HepG2 (cell line): ENCODE results near the gene PRSS50. TPM values are rescaled to one million over a fixed set of nuclear protein-coding genes. Genes with fewer than 3 reads are reported as not detected.

Source experiments
- ATAC-seq: fragments of 200-7000 bp; cut with Tn5 transposase; 3 replicates; pipeline ENCODE4 v1.9.1; 2020; ENCODE audit warnings: mild to moderate bottlenecking, moderate library complexity
- BruUV-seq: library from RNA; stranded (reverse); fragments of 400-500 nt; replicated peaks from 2 replicates; lab custom pipeline; 2021; lab: Mats Ljungman, UMichigan
- CTCF ChIA-PET: fragments of 300-600 bp; formaldehyde crosslinking; extraction: SDS; loops from one replicate; lab custom pipeline; 2021; ENCODE audit warnings: low total read pairs, inconsistent platforms, low intra/inter-chr PET ratio; lab: Yijun Ruan, JAX
- POLR2A ChIA-PET: fragments of 350-600 bp; sonication (Branson Sonifier 250); formaldehyde crosslinking; loops from one replicate; lab custom pipeline; 2020; ENCODE audit warnings: antibody characterized with exemption, inconsistent platforms; lab: Yijun Ruan, JAX
- DNase-seq: peaks from one replicate; pipeline ENCODE4 v3.0.0-alpha.2; 2015; ENCODE audit warnings: low spot score
- FAIRE-seq: peaks from 3 replicates; lab custom pipeline; 2011; peaks lifted over from hg19 to GRCh38; lab: Jason Lieb, UNC
- H2AFZ ChIP-seq: one replicate; pipeline ENCODE4 v1.6.1; 2011; ENCODE audit warnings: low read length, inconsistent platforms
- H3K27ac ChIP-seq: fragments of 300-600 bp; 3 replicates; pipeline ENCODE4 v1.8.0; 2011; ENCODE audit warnings: mixed run types, mild to moderate bottlenecking, mixed read lengths, low read length, inconsistent platforms; ENCODE audit not compliant: insufficient read depth; ENCODE audit errors: extremely low read length
- H3K27me3 ChIP-seq, 2 experiments: fragments of 200-600 bp in 1 of 2; 2 replicates in 1 of 2; 3 replicates in 1 of 2; pipeline versions ENCODE4 v1.6.0 to v1.8.0; 2011; ENCODE audit warnings: low read length in 2 of 2, mild to moderate bottlenecking in 2 of 2, moderate library complexity in 2 of 2, inconsistent platforms in 1 of 2; ENCODE audit not compliant: insufficient read depth in 2 of 2, control insufficient read depth in 1 of 2
- H3K36me3 ChIP-seq, 2 experiments: fragments of 200-600 bp in 1 of 2; replicated peaks in 1 of 2; 2 replicates in 1 of 2; 3 replicates in 1 of 2; pipeline versions ENCODE4 v1.5.1 to v1.8.0; 2011; ENCODE audit warnings: low read length in 2 of 2, inconsistent platforms in 1 of 2; ENCODE audit not compliant: insufficient read depth in 2 of 2, control insufficient read depth in 1 of 2
- H3K4me1 ChIP-seq: 2 replicates; pipeline ENCODE4 v1.5.1; 2012; ENCODE audit warnings: low read length, inconsistent platforms; ENCODE audit not compliant: insufficient read depth
- H3K4me2 ChIP-seq: 2 replicates; pipeline ENCODE4 v1.6.0; 2011; ENCODE audit warnings: low read depth, low read length, inconsistent platforms
- H3K4me3 ChIP-seq, 3 experiments: fragments of 200-600 bp in 1 of 3; sonication (generic), shearing (Covaris generic) in 1 of 3; replicated peaks in 1 of 3; 2 replicates each; pipeline ENCODE4 v1.5.1; 2011 to 2016; ENCODE audit warnings: low read length in 3 of 3, inconsistent platforms in 2 of 3, low read depth in 2 of 3, mild to moderate bottlenecking in 2 of 3, control low read depth in 1 of 3, mixed read lengths in 1 of 3; ENCODE audit not compliant: insufficient read depth in 1 of 3
- H3K79me2 ChIP-seq: one replicate; pipeline ENCODE4 v1.6.1; 2011; ENCODE audit warnings: low read length, inconsistent platforms; ENCODE audit not compliant: insufficient read depth
- H3K9ac ChIP-seq: 2 replicates; pipeline ENCODE4 v1.6.0; 2011; ENCODE audit warnings: mild to moderate bottlenecking, low read depth, low read length, inconsistent platforms; ENCODE audit not compliant: insufficient read depth
- H3K9me3 ChIP-seq: 2 replicates; pipeline ENCODE4 v1.5.1; 2012; ENCODE audit warnings: mild to moderate bottlenecking, low read length
- H4K20me1 ChIP-seq: 2 replicates; pipeline ENCODE4 v1.6.0; 2011; ENCODE audit warnings: inconsistent platforms, mild to moderate bottlenecking, low read length, moderate library complexity; ENCODE audit not compliant: insufficient read depth
- BHLHE40 ChIP-seq: IDR thresholded peaks from 2 replicates; pipeline ENCODE4 v1.6.1; 2011; ENCODE audit warnings: low read length, improper control_type of control experiment
- GPBP1L1 ChIP-seq: sonication (generic); formaldehyde crosslinking; IDR thresholded peaks from 2 replicates; pipeline ENCODE4 v1.5.0; 2020; ENCODE audit warnings: mild to moderate bottlenecking, missing genetic modification reagents
- HNRNPK ChIP-seq: fragments of 200-400 bp; formaldehyde crosslinking; IDR thresholded peaks from 2 replicates; pipeline ENCODE4 v1.6.1; 2018; ENCODE audit warnings: low read length, low read depth, moderate library complexity, mild to moderate bottlenecking; ENCODE audit not compliant: poor library complexity, severe bottlenecking
- KMT2B ChIP-seq: IDR thresholded peaks from 2 replicates; pipeline ENCODE4 v1.6.1; 2016; ENCODE audit warnings: missing genetic modification reagents, missing compliant biosample characterization
- MNT ChIP-seq: fragments of 450-650 bp; IDR thresholded peaks from 2 replicates; pipeline ENCODE4 v1.6.1; 2016
- PAXIP1 ChIP-seq: sonication (generic); formaldehyde crosslinking; conservative IDR thresholded peaks from 2 replicates; pipeline ENCODE4 v1.4.0; 2020; ENCODE audit warnings: mild to moderate bottlenecking, missing genetic modification reagents, moderate library complexity
- PHF20 ChIP-seq: sonication (generic); formaldehyde crosslinking; IDR thresholded peaks from 2 replicates; pipeline ENCODE4 v1.5.0; 2020; ENCODE audit warnings: mild to moderate bottlenecking, missing genetic modification reagents
- PTBP1 ChIP-seq: fragments of 200-400 bp; formaldehyde crosslinking; IDR thresholded peaks from 2 replicates; pipeline ENCODE4 v1.6.1; 2018; ENCODE audit warnings: low read length, low read depth; ENCODE audit not compliant: poor library complexity, severe bottlenecking
- SMAD3 ChIP-seq: sonication (generic); formaldehyde crosslinking; IDR thresholded peaks from 2 replicates; pipeline ENCODE4 v1.4.0; 2020; ENCODE audit warnings: missing genetic modification reagents
- ZBTB2 ChIP-seq: sonication (generic); formaldehyde crosslinking; IDR thresholded peaks from 2 replicates; pipeline ENCODE4 v1.8.0; 2022; ENCODE audit warnings: low read depth, missing genetic modification reagents
- ZNF557 ChIP-seq: sonication (generic); formaldehyde crosslinking; IDR thresholded peaks from 2 replicates; pipeline ENCODE4 v1.4.0; 2020; ENCODE audit warnings: missing genetic modification reagents
- ZNF678 ChIP-seq: sonication (generic); formaldehyde crosslinking; IDR thresholded peaks from 2 replicates; pipeline ENCODE4 v1.4.0; 2020; ENCODE audit warnings: mild to moderate bottlenecking, missing genetic modification reagents
- WGBS: methylation state at CpG from one replicate; pipeline ENCODE4 v1.1.6; 2017; ENCODE audit warnings: low lambda C conversion rate; 5-methylcytosine and 5-hydroxymethylcytosine counted together
- in situ Hi-C: cut with HindIII; loops from 2 replicates; pipeline ENCODE4 v1.10.0; 2017; ENCODE audit warnings: low pct_unique_long_range_greater_than_20kb; ENCODE audit not compliant: extremely low pct_ligation_motif_present
- intact Hi-C: fragments of 100-400 bp; cut with micrococcal nuclease; formaldehyde crosslinking; loops from one replicate; pipeline ENCODE4 v1.10.0; 2022; ENCODE audit not compliant: unreplicated experiment
- polyA plus RNA-seq, 8 experiments: library from polyadenylated mRNA; depleted of rRNA in 3 of 8; stranded (reverse) in 7 of 8; unstranded in 1 of 8; fragments of >200 nt; fragmentation: Illumina TruSeq in 4 of 8; extraction: Trizol in 4 of 8; gene quantifications; 2 replicates each; pipeline versions ENCODE4 v1.2.1 to v1.2.3, GENCODE V29; 2011 to 2016; ENCODE audit warnings: low read depth in 4 of 8, missing spikeins in 1 of 8, mixed read lengths in 1 of 8; ENCODE audit not compliant: insufficient read depth in 1 of 8
- total RNA-seq, 5 experiments: library from RNA; depleted of rRNA; stranded (reverse); fragments of >200 nt; fragmentation: Illumina TruSeq; extraction: Trizol; gene quantifications; 2 replicates each; pipeline ENCODE4 v1.2.3, GENCODE V29; 2016; ENCODE audit warnings: low read depth in 1 of 5

The PRSS50 gene
- total and polyA plus RNA-seq, 2 of the 13 experiments (the other 11 are each of a cell fraction or from before 2014, with no cell fraction given), result not detected

- H3K79me2 ChIP-seq, result no peaks in the 10 kb centered on the region
- TF ChIP-seq HNRNPK, result no peak
- no peak for TF ChIP-seq ZBTB2
- no peak for TF ChIP-seq PAXIP1 (CRISPR knock-in tag)
- no peak for TF ChIP-seq PHF20
- no peak for TF ChIP-seq PTBP1
- TF ChIP-seq ZNF678 (CRISPR knock-in tag), result no peak
- TF ChIP-seq GPBP1L1 (CRISPR knock-in tag), result no peak
- no peak for TF ChIP-seq SMAD3 (CRISPR knock-in tag)
- no peak for TF ChIP-seq BHLHE40
- no peak for TF ChIP-seq MNT
- no peak for TF ChIP-seq KMT2B (CRISPR knock-in tag)
- TF ChIP-seq ZNF557 (CRISPR knock-in tag), result no peak
- TF ChIP-seq, all 625 proteins: peak for 0
- Histone ChIP-seq H3K4me2 (no peak overlapping the region), H4K20me1 (no peaks in the 10 kb centered on the region), H3K4me1 (peaks cover 11% of the 10 kb centered on the region), H3K4me3 (no peak overlapping the region), H3K36me3 (no peaks in the 10 kb centered on the region), H3K9ac (no peak overlapping the region), H3K9me3 (no peaks in the 10 kb centered on the region), H2AFZ (no peak overlapping the region), H3K27ac (no peak overlapping the region), H3K27me3 (peaks cover 2 to 14% of the 10 kb centered on the region in 2 experiments; a peak in 3 of 5 replicates)
- BruUV-seq, result no TSS peak
- FAIRE-seq (no peak), ATAC-seq (no peak), DNase-seq (no peak)
- in situ Hi-C loops (loop anchor here (5.0 kb wide), 1 partner anchor 197 kb away; no protein-coding TSS in a partner anchor), intact Hi-C loops (no loop called here)
- 25% methylated on average over 4 of the region's 6 CpGs for WGBS
- ChIA-PET POLR2A (no interaction called here), CTCF (no interaction called here)
Measured at GRCh38 chr3:46710671-46711295, 6.9 kb downstream of the PRSS50 start.
